DOHH2 (cell line): Measurements from ENCODE around the gene GLB1L.

Source experiments
- EZH2phosphoT487 ChIP-seq: fragments of 200-600 bp; sonication (generic); IDR thresholded peaks from 2 replicates; pipeline ENCODE4 v1.6.1; 2017; ENCODE audit warnings: borderline replicate concordance, mild to moderate bottlenecking, antibody characterized with exemption, low read length, moderate library complexity, mixed read lengths
- TF ChIP-seq, protein P1 (sequence below): fragments of 200-600 bp; sonication (generic); IDR thresholded peaks from one replicate; pipeline ENCODE4 v1.5.1; 2014; ENCODE audit warnings: antibody characterized with exemption, mild to moderate bottlenecking, low read depth, low read length; ENCODE audit not compliant: poor library complexity, severe bottlenecking

DNA sequence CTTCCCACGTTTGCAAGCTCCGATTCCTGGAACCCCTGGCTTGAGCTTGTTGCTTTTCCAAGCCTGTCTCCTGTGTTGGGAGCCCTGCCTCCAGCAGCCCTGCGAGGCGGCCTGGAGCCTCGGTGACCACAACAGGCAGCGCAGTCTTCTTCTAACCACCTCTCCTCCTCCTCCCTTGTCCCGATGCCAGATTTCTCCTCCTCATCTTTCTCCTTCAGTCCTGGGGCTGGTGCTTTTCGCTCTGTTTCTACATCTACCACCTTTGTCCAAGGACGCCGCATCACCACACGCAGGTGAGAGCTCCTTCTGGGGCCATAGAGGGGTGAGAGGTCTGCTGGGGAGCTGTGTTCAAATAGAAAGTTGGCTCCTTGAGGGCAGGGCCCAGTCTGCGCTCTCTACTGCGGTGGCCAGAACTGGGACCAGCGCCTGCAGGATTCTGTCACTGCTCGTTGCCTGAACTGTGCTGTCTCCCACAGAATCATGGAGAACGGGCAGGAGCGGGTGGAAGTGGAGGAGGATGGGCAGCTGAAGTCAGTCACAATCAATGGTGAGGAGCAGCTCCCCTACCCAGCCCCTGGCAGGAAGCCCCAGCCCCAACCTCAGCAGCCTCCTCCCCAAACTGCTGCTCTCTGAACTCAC, 37.8 kb upstream of the GLB1L start:
- TF ChIP-seq, protein P1, sequence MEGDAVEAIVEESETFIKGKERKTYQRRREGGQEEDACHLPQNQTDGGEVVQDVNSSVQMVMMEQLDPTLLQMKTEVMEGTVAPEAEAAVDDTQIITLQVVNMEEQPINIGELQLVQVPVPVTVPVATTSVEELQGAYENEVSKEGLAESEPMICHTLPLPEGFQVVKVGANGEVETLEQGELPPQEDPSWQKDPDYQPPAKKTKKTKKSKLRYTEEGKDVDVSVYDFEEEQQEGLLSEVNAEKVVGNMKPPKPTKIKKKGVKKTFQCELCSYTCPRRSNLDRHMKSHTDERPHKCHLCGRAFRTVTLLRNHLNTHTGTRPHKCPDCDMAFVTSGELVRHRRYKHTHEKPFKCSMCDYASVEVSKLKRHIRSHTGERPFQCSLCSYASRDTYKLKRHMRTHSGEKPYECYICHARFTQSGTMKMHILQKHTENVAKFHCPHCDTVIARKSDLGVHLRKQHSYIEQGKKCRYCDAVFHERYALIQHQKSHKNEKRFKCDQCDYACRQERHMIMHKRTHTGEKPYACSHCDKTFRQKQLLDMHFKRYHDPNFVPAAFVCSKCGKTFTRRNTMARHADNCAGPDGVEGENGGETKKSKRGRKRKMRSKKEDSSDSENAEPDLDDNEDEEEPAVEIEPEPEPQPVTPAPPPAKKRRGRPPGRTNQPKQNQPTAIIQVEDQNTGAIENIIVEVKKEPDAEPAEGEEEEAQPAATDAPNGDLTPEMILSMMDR: no peak
- TF ChIP-seq EZH2phosphoT487: no peak
